Memory B cell (primary cell): Measurements from ENCODE around the gene RAPSN.

Experiments
- ATAC-seq: fragments of 150-1000 bp; cut with Tn5 transposase; 2 replicates; pipeline ENCODE4 v1.10.0; 2021; ENCODE audit warnings: low read depth, mild to moderate bottlenecking, moderate library complexity
- DNase-seq, 2 donors: peaks; one replicate each; pipeline ENCODE4 v3.0.0; 2022; ENCODE audit warnings: low spot score in 2 of 2
- H3K27ac Mint-ChIP-seq: one replicate; pipeline ENCODE4 v1.8.0; 2022; ENCODE audit warnings: mild to moderate bottlenecking, moderate library complexity, mixed read lengths
- H3K27me3 Mint-ChIP-seq: one replicate; pipeline ENCODE4 v1.8.0; 2022; ENCODE audit warnings: mixed read lengths
- H3K36me3 Mint-ChIP-seq: one replicate; pipeline ENCODE4 v1.8.0; 2022; ENCODE audit warnings: mild to moderate bottlenecking, mixed read lengths
- H3K4me1 Mint-ChIP-seq: one replicate; pipeline ENCODE4 v1.8.0; 2022; ENCODE audit warnings: mixed read lengths
- H3K4me3 Mint-ChIP-seq: one replicate; pipeline ENCODE4 v1.8.0; 2022; ENCODE audit warnings: mild to moderate bottlenecking, moderate library complexity, mixed read lengths
- H3K9me3 Mint-ChIP-seq: one replicate; pipeline ENCODE4 v1.8.0; 2022; ENCODE audit warnings: mixed read lengths

The RAPSN gene

DNA sequence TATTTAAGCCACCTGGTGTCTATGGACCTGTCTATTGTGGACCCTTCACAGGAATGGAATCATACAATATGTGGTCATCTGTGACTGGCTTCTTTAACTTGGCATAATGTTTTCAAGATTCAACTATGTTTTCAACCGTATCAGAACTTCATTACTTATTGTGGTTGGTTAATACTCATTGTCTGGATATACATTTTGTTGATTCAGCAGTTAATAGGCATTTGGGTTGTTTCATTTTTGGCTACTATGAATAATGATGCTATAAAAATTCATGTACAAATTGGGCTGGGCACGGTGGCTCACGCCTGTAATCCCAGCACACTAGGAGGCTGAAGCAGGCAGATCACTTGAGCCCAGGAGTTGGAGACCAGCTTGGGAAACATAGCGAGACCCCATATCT is 2.5 kb upstream of the RAPSN start:
- no peak overlapping the region for H3K27ac Mint-ChIP-seq
- no peaks in the 10 kb centered on the region for H3K27me3 Mint-ChIP-seq
- H3K4me3 Mint-ChIP-seq, result no peak overlapping the region
- no peaks in the 10 kb centered on the region for H3K9me3 Mint-ChIP-seq
- DNase-seq (no peak), ATAC-seq (no peak)
- no peaks in the 10 kb centered on the region for H3K36me3 Mint-ChIP-seq
- peaks cover 2% of the 10 kb centered on the region for H3K4me1 Mint-ChIP-seq

DNA sequence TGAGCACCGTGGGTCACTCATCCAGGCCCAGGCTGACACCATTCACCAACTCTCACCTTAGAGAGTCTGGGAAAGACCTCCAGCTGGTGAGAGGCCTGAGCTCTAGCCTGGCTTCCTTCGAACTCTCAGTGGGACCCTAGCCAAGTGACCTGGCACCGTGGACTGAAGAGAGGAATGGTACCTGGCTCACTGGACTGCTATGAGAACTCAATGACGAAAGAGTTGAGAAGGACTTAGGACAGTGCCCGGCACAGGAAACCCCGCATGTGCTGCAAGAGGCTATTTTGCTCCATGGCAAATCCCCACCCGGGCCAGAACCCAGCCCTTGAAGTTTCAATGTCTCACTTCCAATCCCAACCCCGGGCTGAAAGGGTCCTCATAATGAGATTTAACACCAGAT is 605 bp upstream of the RAPSN start:
- no peak for DNase-seq
- no peaks in the 10 kb centered on the region for H3K27me3 Mint-ChIP-seq
- no peaks in the 10 kb centered on the region for H3K9me3 Mint-ChIP-seq
- no peak overlapping the region for H3K27ac Mint-ChIP-seq
- no peaks in the 10 kb centered on the region for H3K36me3 Mint-ChIP-seq
- peaks cover 2% of the 10 kb centered on the region for H3K4me1 Mint-ChIP-seq
- ATAC-seq, result no peak
- no peak overlapping the region for H3K4me3 Mint-ChIP-seq

DNA sequence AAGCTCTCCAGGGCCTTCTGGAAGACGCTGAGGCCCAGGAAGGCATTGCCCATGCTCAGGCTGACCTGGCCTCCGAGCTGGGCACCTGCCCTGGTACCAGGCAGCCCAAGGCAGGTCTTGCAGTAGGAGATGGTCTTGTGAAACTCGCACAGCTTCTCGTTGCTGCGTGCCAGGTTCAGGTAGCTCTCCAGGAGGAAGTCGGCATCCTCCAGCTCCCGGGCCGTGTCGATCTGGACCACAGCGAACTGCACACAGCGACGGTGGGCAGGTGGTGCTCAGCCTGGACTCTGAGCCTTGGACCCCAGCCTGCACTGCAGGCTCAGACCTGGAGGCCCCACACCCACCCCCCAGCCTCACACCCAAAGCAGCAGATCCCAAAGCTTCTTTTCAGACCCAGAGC is 1.0 kb downstream of the RAPSN start:
- ATAC-seq (no peak), DNase-seq (no peak)
- Mint-ChIP-seq H3K4me1 (no peaks in the 10 kb centered on the region), H3K4me3 (no peak overlapping the region), H3K27ac (no peak overlapping the region), H3K36me3 (no peaks in the 10 kb centered on the region), H3K9me3 (no peaks in the 10 kb centered on the region), H3K27me3 (no peaks in the 10 kb centered on the region)

DNA sequence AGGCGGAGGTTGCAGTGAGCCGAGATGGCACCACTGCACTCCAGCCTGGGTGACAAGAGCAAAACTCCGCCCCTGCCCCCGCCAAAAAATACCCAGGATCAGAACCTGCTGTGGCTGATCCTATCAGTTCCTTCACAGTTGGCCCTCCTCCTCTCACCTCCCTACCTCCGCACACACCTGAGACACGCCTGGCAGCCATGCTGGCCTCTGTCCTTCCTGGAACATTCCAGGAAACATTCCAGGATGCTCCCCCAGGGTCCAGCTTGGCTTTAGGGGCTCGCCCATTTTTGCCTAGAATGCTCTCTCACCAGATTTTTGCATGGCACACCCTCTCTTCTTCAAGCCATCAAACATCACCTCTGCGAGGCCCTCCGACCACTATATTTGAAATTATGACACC is 2.1 kb downstream of the RAPSN start:
- H3K4me3 Mint-ChIP-seq, result no peak overlapping the region
- ATAC-seq (no peak), DNase-seq (no peak)
- no peaks in the 10 kb centered on the region for H3K27me3 Mint-ChIP-seq
- H3K4me1 Mint-ChIP-seq, result no peaks in the 10 kb centered on the region
- no peaks in the 10 kb centered on the region for H3K36me3 Mint-ChIP-seq
- no peak overlapping the region for H3K27ac Mint-ChIP-seq
- H3K9me3 Mint-ChIP-seq, result no peaks in the 10 kb centered on the region

DNA sequence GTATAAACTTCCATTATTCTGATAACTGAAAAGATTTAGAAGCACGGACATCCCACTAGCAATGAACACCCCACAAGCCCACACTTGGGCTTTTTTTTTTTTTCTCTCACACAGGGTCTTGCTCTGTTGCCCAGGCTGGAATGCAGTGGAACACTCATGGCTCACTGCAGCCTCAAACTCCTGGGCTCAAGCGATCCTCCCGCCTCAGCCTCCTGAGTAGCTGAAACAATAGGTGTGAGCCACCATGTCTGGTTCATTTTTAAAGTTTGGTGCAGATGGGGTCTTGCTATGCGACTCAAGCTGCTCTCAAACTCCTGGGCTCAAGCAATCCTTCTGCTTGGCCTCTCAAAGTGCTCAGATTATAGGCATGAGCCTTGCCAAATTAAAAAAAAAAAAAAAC is 3.1 kb downstream of the RAPSN start:
- no peaks in the 10 kb centered on the region for H3K9me3 Mint-ChIP-seq
- no peak for ATAC-seq
- H3K36me3 Mint-ChIP-seq, result no peaks in the 10 kb centered on the region
- H3K27ac Mint-ChIP-seq, result no peak overlapping the region
- DNase-seq, result no peak
- H3K4me3 Mint-ChIP-seq, result no peak overlapping the region
- no peaks in the 10 kb centered on the region for H3K27me3 Mint-ChIP-seq
- no peaks in the 10 kb centered on the region for H3K4me1 Mint-ChIP-seq

DNA sequence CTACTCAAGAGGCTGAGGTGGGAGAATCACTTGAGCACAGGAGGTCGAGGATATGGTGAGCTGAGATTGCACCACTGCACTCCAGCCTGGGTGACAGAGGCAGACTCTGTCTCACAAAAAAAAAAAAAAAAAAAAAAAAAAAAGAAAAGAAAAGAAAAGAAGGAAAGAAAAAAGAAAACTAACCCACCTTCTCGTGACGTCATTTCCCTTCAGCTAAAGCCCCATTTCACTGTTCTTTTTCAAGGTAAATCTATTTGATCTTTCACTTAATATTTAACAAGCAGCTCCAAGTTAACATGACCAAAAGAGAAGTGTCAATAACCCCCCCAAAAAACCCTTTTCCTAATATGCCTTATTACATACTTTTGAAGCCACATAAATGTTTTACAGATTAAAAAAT is 5.1 kb downstream of the RAPSN start:
- no peaks in the 10 kb centered on the region for H3K36me3 Mint-ChIP-seq
- DNase-seq (no peak), ATAC-seq (no peak)
- H3K9me3 Mint-ChIP-seq, result no peaks in the 10 kb centered on the region
- H3K4me1 Mint-ChIP-seq, result no peaks in the 10 kb centered on the region
- H3K27me3 Mint-ChIP-seq, result no peaks in the 10 kb centered on the region
- no peak overlapping the region for H3K4me3 Mint-ChIP-seq
- no peak overlapping the region for H3K27ac Mint-ChIP-seq

DNA sequence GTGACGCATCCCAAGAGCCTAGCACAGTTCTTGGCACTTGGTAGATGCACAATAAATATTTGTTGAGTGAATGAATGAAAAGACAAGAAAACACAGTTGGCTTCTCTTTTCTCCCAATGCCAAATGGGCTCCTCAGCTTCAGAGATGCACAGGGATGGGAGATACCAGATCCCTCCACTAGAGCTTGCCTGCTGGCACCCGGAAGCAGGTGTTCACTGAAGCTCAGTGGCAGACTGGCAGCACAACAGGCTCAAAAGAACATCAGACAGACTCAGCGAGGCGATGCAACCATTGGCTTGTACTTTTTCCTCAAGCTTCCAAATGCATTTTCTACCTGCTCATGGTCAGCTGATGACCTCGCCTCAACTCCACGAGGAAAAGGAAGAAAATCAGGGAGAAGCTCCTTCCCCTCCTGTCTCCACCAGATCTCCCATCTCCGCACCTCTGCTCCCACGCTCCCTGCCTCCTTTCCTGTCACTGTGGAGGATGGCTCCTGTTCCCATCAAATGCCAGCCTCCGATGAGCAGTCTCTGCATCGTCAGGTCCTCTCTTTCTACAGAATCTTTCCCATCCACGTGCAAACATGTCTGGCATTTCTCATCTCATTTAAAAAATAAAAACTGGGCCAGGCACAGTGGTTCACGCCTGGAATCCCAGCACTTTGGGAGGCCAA is 5.8 kb downstream of the RAPSN start:
- H3K9me3 Mint-ChIP-seq, result no peaks in the 10 kb centered on the region
- H3K27me3 Mint-ChIP-seq, result no peaks in the 10 kb centered on the region
- no peak overlapping the region for H3K27ac Mint-ChIP-seq
- H3K36me3 Mint-ChIP-seq, result no peaks in the 10 kb centered on the region
- DNase-seq (no peak), ATAC-seq (no peak)
- H3K4me1 Mint-ChIP-seq, result no peaks in the 10 kb centered on the region
- H3K4me3 Mint-ChIP-seq, result no peak overlapping the region

DNA sequence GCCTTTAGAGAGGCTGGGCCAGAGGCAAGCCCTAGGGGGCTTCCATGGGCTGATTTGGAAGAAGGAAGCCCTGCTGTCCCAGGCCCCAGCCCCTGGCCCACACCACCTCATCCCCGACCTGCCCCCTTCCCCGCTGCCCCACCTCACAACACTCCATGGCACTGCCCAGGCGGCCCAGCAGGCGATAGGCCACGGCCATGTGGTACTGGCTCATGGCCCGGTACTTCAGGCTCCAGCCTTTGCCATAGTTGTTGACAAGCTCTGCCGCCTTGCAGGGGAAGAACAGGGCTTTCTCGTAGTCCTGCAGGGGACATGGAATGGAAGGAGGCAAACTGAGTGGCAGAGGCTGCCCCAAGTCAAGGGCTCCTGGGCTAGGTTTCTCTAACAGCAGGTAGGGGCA is 6.4 kb downstream of the RAPSN start:
- no peak overlapping the region for H3K27ac Mint-ChIP-seq
- no peak overlapping the region for H3K4me3 Mint-ChIP-seq
- H3K4me1 Mint-ChIP-seq, result no peaks in the 10 kb centered on the region
- no peaks in the 10 kb centered on the region for H3K36me3 Mint-ChIP-seq
- H3K27me3 Mint-ChIP-seq, result no peaks in the 10 kb centered on the region
- ATAC-seq (no peak), DNase-seq (no peak)
- no peaks in the 10 kb centered on the region for H3K9me3 Mint-ChIP-seq

DNA sequence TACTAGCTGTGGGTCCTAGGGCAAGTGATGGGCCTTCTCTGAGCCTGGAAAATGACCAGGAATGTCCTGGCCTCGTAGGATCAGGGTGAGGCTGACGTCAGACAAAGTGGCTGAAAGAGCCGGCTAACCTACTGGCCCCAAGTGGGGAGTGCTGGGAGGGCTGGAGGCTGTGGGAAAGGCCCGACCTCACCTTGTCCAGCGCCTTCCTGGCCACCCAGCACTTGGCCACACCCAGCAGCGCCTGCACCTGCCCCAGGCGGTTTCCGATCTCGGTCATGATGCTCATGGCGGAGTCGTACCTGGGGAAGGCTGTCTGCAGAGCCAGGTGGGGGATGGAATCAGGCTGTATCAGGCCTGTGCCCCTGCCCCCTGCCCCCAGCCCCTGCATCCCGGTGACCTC is 7.5 kb downstream of the RAPSN start:
- Mint-ChIP-seq H3K4me3 (no peak overlapping the region), H3K27me3 (no peaks in the 10 kb centered on the region), H3K4me1 (no peaks in the 10 kb centered on the region), H3K27ac (no peak overlapping the region), H3K36me3 (no peaks in the 10 kb centered on the region), H3K9me3 (no peaks in the 10 kb centered on the region)
- ATAC-seq, result no peak
- no peak for DNase-seq

DNA sequence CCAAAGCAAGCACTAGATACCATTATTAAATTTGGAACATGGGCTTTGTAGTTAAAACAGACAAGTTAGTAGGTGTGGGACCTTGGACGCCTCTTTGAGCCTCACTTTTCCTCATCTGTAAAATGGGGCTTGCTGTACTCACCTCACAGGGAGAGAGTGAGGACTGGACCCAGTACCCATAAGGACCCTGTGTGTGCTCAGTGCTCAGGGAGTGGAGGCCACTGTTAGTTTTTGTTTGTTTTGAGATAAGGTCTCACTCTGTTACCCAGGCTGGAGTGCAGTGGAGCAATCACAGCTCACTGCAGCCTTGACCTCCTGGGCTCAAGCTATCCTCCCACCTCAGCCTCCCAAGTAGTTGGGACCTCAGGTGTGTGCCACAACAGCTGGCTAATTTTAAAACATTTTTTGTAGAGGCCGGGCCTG is 8.9 kb downstream of the RAPSN start:
- Mint-ChIP-seq H3K27ac (no peak overlapping the region), H3K36me3 (no peaks in the 10 kb centered on the region), H3K4me3 (no peak overlapping the region), H3K4me1 (no peaks in the 10 kb centered on the region), H3K9me3 (no peaks in the 10 kb centered on the region), H3K27me3 (peaks cover 1% of the 10 kb centered on the region)
- DNase-seq (no peak), ATAC-seq (no peak)

DNA sequence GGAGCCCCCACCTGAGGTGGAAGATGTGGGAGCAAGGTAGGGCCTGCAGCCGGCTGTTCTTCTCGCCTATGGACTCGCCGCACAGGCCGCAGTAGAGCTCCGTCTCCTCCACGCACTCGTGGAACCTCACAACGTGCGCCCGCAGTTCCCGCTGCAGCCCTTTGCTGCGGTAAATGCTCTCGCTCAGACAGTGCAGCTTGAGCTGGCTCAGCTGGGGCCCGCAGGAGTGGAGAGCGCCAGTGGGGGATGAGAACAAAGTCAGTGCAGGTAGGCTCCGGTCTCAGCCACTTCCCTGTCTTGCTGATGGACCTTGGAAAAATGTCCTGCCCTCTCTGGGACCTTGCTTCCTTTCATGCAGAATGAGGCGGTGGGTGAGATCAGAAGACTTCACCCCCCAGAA is 10.2 kb downstream of the RAPSN start:
- no peak for ATAC-seq

DNA sequence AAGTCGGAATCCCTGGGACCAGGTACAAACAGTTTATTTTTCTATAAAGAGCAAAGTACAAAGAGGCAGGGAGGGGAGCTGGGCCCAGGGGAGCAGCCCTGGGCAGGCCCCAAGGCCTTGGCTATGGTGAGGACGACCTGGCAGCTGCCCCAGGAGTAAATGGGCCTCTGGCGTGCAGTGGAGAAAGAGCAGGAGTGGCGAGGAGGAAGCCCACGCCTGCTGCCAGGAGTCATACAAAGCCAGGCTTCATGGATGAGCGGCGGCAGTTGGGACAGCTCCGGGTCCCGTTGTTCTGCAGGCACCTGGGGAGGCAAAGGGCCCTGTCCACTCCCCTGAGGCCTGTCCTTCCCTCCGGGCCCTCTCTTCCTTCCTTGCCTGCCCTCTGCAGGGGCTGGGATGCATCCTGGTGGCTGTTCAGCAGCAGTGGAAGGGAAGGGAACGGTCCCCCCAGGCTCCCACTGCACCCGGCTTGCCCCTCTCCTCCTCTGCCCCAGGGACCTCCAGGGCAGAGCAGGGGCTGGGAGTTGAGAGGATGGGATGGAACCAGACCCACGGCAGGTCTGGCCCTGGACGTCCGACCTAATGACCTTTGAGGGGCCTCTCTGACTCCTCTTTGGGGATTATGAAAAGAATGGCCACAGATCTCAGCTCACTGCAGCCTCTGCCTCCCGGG is 11.1 kb downstream of the RAPSN start:
- H3K4me3 Mint-ChIP-seq, result no peak overlapping the region
- no peaks in the 10 kb centered on the region for H3K36me3 Mint-ChIP-seq
- no peaks in the 10 kb centered on the region for H3K9me3 Mint-ChIP-seq
- no peak overlapping the region for H3K27ac Mint-ChIP-seq
- no peaks in the 10 kb centered on the region for H3K4me1 Mint-ChIP-seq
- no peak for ATAC-seq
- H3K27me3 Mint-ChIP-seq, result peaks cover 1% of the 10 kb centered on the region
- DNase-seq, result no peak

More for the DNA sequence above, 10.2 kb downstream of the RAPSN start:
- no peak overlapping the region for H3K27ac Mint-ChIP-seq
- no peak overlapping the region for H3K4me3 Mint-ChIP-seq
- H3K9me3 Mint-ChIP-seq, result no peaks in the 10 kb centered on the region
- DNase-seq, result no peak
- H3K27me3 Mint-ChIP-seq, result peaks cover 1% of the 10 kb centered on the region
- H3K4me1 Mint-ChIP-seq, result no peaks in the 10 kb centered on the region
- H3K36me3 Mint-ChIP-seq, result no peaks in the 10 kb centered on the region

DNA sequence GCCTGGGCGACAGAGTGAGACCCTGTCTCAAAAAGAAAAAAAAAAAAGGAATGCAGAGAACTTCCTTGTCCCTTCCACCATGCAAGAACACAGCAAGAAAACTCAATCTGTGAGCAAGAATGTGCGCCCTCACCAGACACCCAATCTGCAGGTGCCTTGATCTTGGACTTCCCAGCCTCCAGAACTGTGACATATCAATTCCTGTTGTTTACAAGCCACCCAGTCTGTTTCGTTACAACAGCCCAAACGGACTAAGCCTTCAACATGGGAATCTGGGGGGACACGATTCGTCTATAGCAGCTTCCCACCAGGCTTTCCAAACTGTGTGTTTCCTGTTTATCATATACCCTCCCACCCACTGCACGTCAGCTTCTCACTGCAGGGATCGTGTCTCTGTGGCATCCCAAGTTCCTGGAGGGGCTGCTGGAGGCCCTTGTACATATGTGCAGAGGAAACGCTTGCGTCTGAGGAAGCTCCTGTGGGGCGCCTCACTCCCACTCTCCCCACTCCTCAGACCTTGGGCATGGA is 11.7 kb downstream of the RAPSN start:
- Mint-ChIP-seq H3K4me3 (no peak overlapping the region), H3K27ac (no peak overlapping the region), H3K36me3 (no peaks in the 10 kb centered on the region), H3K4me1 (no peaks in the 10 kb centered on the region), H3K27me3 (peaks cover 1% of the 10 kb centered on the region), H3K9me3 (no peaks in the 10 kb centered on the region)
- DNase-seq (no peak), ATAC-seq (no peak)

DNA sequence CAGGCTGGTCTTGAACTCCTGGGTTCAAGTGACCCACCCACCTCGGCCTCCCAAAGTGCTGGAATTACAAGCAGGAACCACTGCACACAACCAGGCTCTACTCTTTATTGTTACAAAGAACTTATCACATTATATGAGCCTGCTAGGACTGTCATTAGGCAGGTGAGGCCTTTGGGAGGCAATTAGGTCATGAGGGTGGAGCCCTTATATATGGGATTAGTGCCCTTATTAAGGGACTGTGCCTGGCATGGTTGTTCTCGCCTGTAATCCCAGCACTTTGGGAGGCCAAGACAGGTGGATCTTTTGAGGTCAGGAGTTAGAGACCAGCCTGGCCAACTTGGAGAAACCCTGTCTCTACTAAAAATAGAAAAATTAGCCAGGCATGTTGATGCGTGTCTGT is 12.2 kb downstream of the RAPSN start:
- peaks cover 1% of the 10 kb centered on the region for H3K27me3 Mint-ChIP-seq
- H3K36me3 Mint-ChIP-seq, result no peaks in the 10 kb centered on the region
- H3K27ac Mint-ChIP-seq, result no peak overlapping the region
- ATAC-seq, result no peak
- H3K9me3 Mint-ChIP-seq, result no peaks in the 10 kb centered on the region
- DNase-seq, result no peak
- no peaks in the 10 kb centered on the region for H3K4me1 Mint-ChIP-seq
- no peak overlapping the region for H3K4me3 Mint-ChIP-seq

DNA sequence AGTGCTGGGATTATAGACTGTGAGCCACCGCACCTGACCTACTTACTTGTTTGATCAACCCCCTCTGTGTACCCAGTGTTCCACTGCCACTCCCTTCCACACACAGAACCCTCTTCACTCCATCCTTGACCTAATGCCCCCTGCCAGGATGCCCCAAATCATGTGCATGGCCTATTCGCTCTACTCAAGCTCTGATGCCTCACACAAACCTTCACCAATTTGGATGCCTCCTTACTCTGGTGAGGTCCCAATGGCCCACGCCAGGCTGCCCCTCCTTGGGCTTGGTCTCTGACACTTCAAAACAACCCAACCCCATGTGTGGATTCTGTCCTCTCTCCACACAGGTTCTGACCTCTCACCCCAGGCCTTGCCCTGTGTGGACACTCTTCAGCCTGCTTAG is 13.2 kb downstream of the RAPSN start:
- Mint-ChIP-seq H3K36me3 (no peaks in the 10 kb centered on the region), H3K27me3 (peaks cover 1% of the 10 kb centered on the region), H3K27ac (no peak overlapping the region), H3K9me3 (no peaks in the 10 kb centered on the region), H3K4me1 (no peaks in the 10 kb centered on the region), H3K4me3 (no peak overlapping the region)
- DNase-seq, result no peak
- no peak for ATAC-seq
